Measurements from ENCODE around the gene ICE2.

Gene ICE2

DNA sequence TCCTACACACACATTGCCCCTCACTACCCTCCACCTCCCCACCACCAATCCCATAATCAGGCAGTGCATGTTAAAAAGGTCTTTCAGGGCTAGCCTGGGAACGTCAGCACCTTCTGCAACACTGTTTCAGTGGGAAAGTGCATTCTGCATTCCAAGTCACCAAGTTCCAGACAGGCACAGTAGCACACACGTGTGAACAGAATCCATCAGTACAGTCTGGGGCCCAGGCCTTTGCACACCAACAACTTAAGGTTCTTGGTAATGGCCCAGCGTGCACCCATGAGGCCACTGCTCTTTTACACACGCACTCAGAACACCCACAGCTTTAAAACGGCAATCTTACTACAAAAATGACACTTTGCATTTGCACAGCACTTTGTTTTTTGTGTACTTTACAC is 82.4 kb downstream of the ICE2 start:
- H2AFZ ChIP-seq (ENCODE audit: low read depth, low read length), result no peak overlapping the region
- peak overlapping the region; percentile 20 for H2AK5ac ChIP-seq (ENCODE audit: low read length, severe bottlenecking)
- no peak overlapping the region for H2BK120ac ChIP-seq (ENCODE audit: low read depth, low read length)
- H3K27me3 ChIP-seq (ENCODE audit: control insufficient read depth in 1 of 2, insufficient read depth in 1 of 2, low read length in 2 of 2), result no peaks in the 10 kb centered on the region
- no peak overlapping the region for H2BK15ac ChIP-seq (ENCODE audit: low read depth, poor library complexity, severe bottlenecking)
- DNase-seq, result peak; percentile 39
- H3K9me3 ChIP-seq (ENCODE audit: control insufficient read depth, low read length), result no peaks in the 10 kb centered on the region
- peak overlapping the region in 1 of 2 experiments; percentile 60 for H3K4ac ChIP-seq (ENCODE audit: low read depth in 1 of 2, low read length in 2 of 2)
- H3K14ac ChIP-seq (ENCODE audit: low read length in 2 of 2), result peak overlapping the region; percentile 15 to 92
- peak overlapping the region; percentile 100 for H3K9ac ChIP-seq (ENCODE audit: low read length)
- peak overlapping the region; percentile 29 for H3K4me2 ChIP-seq (ENCODE audit: low read length, poor library complexity, severe bottlenecking)
- peak overlapping the region in 1 of 2 experiments; percentile 31 for H3K23ac ChIP-seq (ENCODE audit: low read length in 2 of 2)
- peak overlapping the region; percentile 90 to 92 for H3K4me3 ChIP-seq (ENCODE audit: insufficient read depth in 1 of 2, low read depth in 1 of 2, low read length in 2 of 2)
- peak overlapping the region; percentile 2 to 60 for H3K18ac ChIP-seq (ENCODE audit: low read depth in 1 of 2, low read length in 2 of 2)
- H2BK5ac ChIP-seq (ENCODE audit: low read depth, low read length, poor library complexity, severe bottlenecking), result no peak overlapping the region
- no peaks in the 10 kb centered on the region for H3K79me1 ChIP-seq (replicated peaks; ENCODE audit: low read length, poor library complexity, severe bottlenecking)
- no peak overlapping the region for H4K8ac ChIP-seq (ENCODE audit: low read length)
- peak overlapping the region in 1 of 2 experiments; percentile 17 for H2BK12ac ChIP-seq (ENCODE audit: low read length in 2 of 2)
- no peak overlapping the region for H4K91ac ChIP-seq (ENCODE audit: low read length)
- 10% methylated on average over 5 of the region's 5 CpGs for WGBS
- peak overlapping the region; percentile 99 for H3K27ac ChIP-seq (ENCODE audit: low read length, poor library complexity, severe bottlenecking)
- H3K36me3 ChIP-seq (ENCODE audit: control insufficient read depth in 1 of 2, insufficient read depth in 2 of 2, low read depth in 1 of 2, low read length in 2 of 2), result peaks cover 11 to 40% of the 10 kb centered on the region in 2 experiments
- peaks cover 23% of the 10 kb centered on the region for H3K4me1 ChIP-seq (ENCODE audit: control insufficient read depth, insufficient read depth, low read depth, low read length)

DNA sequence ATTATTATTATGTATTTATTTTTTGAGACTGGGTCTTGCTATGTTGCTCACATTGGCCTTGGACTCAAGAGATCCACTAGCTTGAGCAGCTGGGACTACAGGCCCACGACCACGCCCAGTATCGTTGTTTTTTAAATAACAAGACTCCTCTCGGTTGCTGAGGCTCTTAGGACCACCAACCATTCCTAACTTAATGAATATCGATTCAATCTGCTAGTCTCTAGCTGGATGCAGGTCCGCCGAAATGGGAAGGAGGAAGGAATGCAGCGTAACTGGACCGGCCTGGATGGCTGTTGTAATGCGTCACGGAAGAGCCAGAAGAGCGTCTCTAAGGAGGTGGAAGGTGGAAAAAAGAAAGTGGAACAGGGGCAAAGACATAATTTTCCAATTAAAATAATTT is 82.8 kb downstream of the ICE2 start:
- Histone ChIP-seq H4K91ac (ENCODE audit: low read length) (no peak overlapping the region), H2BK5ac (ENCODE audit: low read depth, low read length, poor library complexity, severe bottlenecking) (no peak overlapping the region), H2BK120ac (ENCODE audit: low read depth, low read length) (no peak overlapping the region), H4K8ac (ENCODE audit: low read length) (no peak overlapping the region), H3K9me3 (ENCODE audit: control insufficient read depth, low read length) (no peaks in the 10 kb centered on the region), H3K4me2 (ENCODE audit: low read length, poor library complexity, severe bottlenecking) (peak overlapping the region; percentile 84), H3K14ac (ENCODE audit: low read length in 2 of 2) (no peak overlapping the region), H3K9ac (ENCODE audit: low read length) (peak overlapping the region; percentile 100), H3K79me1 (replicated peaks; ENCODE audit: low read length, poor library complexity, severe bottlenecking) (no peaks in the 10 kb centered on the region), H3K27me3 (ENCODE audit: control insufficient read depth in 1 of 2, insufficient read depth in 1 of 2, low read length in 2 of 2) (no peaks in the 10 kb centered on the region), H3K4me3 (ENCODE audit: insufficient read depth in 1 of 2, low read depth in 1 of 2, low read length in 2 of 2) (peak overlapping the region; percentile 53 to 90), H3K36me3 (ENCODE audit: control insufficient read depth in 1 of 2, insufficient read depth in 2 of 2, low read depth in 1 of 2, low read length in 2 of 2) (peaks cover 11 to 41% of the 10 kb centered on the region in 2 experiments), H2AFZ (ENCODE audit: low read depth, low read length) (no peak overlapping the region), H3K4ac (ENCODE audit: low read depth in 1 of 2, low read length in 2 of 2) (peak overlapping the region in 1 of 2 experiments; percentile 33), H2BK15ac (ENCODE audit: low read depth, poor library complexity, severe bottlenecking) (no peak overlapping the region), H3K18ac (ENCODE audit: low read depth in 1 of 2, low read length in 2 of 2) (peak overlapping the region in 1 of 2 experiments; percentile 23), H3K4me1 (ENCODE audit: control insufficient read depth, insufficient read depth, low read depth, low read length) (peaks cover 20% of the 10 kb centered on the region), H3K27ac (ENCODE audit: low read length, poor library complexity, severe bottlenecking) (peak overlapping the region; percentile 99), H2AK5ac (ENCODE audit: low read length, severe bottlenecking) (no peak overlapping the region), H2BK12ac (ENCODE audit: low read length in 2 of 2) (no peak overlapping the region), H3K23ac (ENCODE audit: low read length in 2 of 2) (peak overlapping the region in 1 of 2 experiments; percentile 16)
- 57% methylated on average over 9 of the region's 12 CpGs for WGBS
- DNase-seq, result peak; percentile 47

DNA sequence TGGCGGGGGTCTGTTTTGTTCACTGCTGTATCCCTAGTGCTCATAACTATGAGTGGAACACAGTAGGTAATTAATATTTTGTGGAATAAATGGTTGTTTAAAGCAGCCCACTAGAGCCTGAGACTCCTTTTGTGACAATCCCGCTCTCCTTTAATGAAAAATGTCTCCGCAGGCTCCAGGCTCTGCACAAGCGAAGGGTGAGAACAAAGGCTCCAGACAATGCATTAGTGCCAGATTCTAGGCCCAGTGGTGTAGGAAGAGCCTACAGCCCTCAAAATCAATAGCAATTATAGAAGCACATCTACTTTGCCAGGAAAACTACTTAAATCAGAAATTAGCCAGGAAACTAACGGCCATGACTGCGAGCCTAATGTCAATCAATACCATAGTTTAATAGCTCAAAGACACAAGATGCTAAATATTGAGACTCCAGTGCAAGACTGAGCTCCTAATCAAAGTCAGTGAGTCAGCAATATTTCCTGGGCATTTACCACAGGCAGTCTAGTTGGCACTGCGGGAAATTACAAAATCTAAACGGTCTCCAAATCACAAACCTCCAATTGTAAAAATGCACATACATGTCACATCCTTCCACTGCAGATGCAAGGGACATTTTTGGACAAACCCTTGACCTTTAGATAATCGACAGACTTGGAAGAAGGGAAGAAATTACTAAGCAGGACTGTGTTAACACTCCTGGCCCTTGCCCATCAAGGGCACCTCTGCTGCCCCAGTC is 83.5 kb downstream of the ICE2 start:
- H2BK15ac ChIP-seq (ENCODE audit: low read depth, poor library complexity, severe bottlenecking), result no peak overlapping the region
- DNase-seq, result peak; percentile 26

DNA sequence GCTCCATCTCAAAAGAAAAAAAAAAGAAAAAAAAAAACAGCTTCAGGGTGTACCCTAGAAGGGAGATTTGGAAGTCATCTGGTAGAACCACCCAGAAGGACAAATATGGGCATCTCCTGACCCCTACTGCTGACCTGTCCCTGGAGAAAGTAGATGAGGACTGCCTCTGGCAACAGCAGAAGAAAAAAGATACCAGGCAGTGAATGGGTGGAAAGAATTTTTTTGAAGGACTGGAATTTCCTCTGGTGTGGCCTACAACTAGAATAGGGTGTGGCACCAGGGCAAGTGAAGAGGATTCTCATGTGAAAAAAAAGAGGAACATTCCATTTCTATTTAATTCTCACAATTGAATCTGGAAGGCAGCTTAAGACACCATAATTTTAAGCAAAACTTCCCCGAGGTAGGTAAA is 84.2 kb downstream of the ICE2 start:
- no peak overlapping the region for H4K91ac ChIP-seq (ENCODE audit: low read length)
- H2AK5ac ChIP-seq (ENCODE audit: low read length, severe bottlenecking), result peak overlapping the region; percentile 13
- WGBS, result no CpG with 5 or more reads among the region's 1 CpG

More for the DNA sequence above, 83.5 kb downstream of the ICE2 start:
- no peak overlapping the region for H4K91ac ChIP-seq (ENCODE audit: low read length)
- no peak overlapping the region for H2BK5ac ChIP-seq (ENCODE audit: low read depth, low read length, poor library complexity, severe bottlenecking)
- peak overlapping the region; percentile 100 for H3K9ac ChIP-seq (ENCODE audit: low read length)
- H2AFZ ChIP-seq (ENCODE audit: low read depth, low read length), result no peak overlapping the region
- H3K4me1 ChIP-seq (ENCODE audit: control insufficient read depth, insufficient read depth, low read depth, low read length), result peaks cover 19% of the 10 kb centered on the region
- peak overlapping the region in 1 of 2 experiments; percentile 28 for H3K18ac ChIP-seq (ENCODE audit: low read depth in 1 of 2, low read length in 2 of 2)
- H3K14ac ChIP-seq (ENCODE audit: low read length in 2 of 2), result no peak overlapping the region
- no peaks in the 10 kb centered on the region for H3K79me1 ChIP-seq (replicated peaks; ENCODE audit: low read length, poor library complexity, severe bottlenecking)
- H3K4ac ChIP-seq (ENCODE audit: low read depth in 1 of 2, low read length in 2 of 2), result no peak overlapping the region
- H3K4me3 ChIP-seq (ENCODE audit: insufficient read depth in 1 of 2, low read depth in 1 of 2, low read length in 2 of 2), result peak overlapping the region in 1 of 2 experiments; percentile 90
- 76% methylated on average over 8 of the region's 9 CpGs for WGBS
- H3K23ac ChIP-seq (ENCODE audit: low read length in 2 of 2), result no peak overlapping the region
- H4K8ac ChIP-seq (ENCODE audit: low read length), result no peak overlapping the region
- H2BK12ac ChIP-seq (ENCODE audit: low read length in 2 of 2), result no peak overlapping the region
- peak overlapping the region; percentile 84 for H3K4me2 ChIP-seq (ENCODE audit: low read length, poor library complexity, severe bottlenecking)
- H3K27ac ChIP-seq (ENCODE audit: low read length, poor library complexity, severe bottlenecking), result peak overlapping the region; percentile 99
- no peaks in the 10 kb centered on the region for H3K9me3 ChIP-seq (ENCODE audit: control insufficient read depth, low read length)
- H2BK120ac ChIP-seq (ENCODE audit: low read depth, low read length), result no peak overlapping the region
- H3K36me3 ChIP-seq (ENCODE audit: control insufficient read depth in 1 of 2, insufficient read depth in 2 of 2, low read depth in 1 of 2, low read length in 2 of 2), result peaks cover 11 to 41% of the 10 kb centered on the region in 2 experiments
- H3K27me3 ChIP-seq (ENCODE audit: control insufficient read depth in 1 of 2, insufficient read depth in 1 of 2, low read length in 2 of 2), result no peaks in the 10 kb centered on the region
- peak overlapping the region; percentile 58 for H2AK5ac ChIP-seq (ENCODE audit: low read length, severe bottlenecking)

More for the DNA sequence above, 84.2 kb downstream of the ICE2 start:
- H3K27me3 ChIP-seq (ENCODE audit: control insufficient read depth in 1 of 2, insufficient read depth in 1 of 2, low read length in 2 of 2), result no peaks in the 10 kb centered on the region
- H4K8ac ChIP-seq (ENCODE audit: low read length), result no peak overlapping the region
- H3K4ac ChIP-seq (ENCODE audit: low read depth in 1 of 2, low read length in 2 of 2), result no peak overlapping the region
- no peak overlapping the region for H3K14ac ChIP-seq (ENCODE audit: low read length in 2 of 2)
- no peak overlapping the region for H2BK120ac ChIP-seq (ENCODE audit: low read depth, low read length)
- H2BK12ac ChIP-seq (ENCODE audit: low read length in 2 of 2), result no peak overlapping the region
- no peak overlapping the region for H2BK15ac ChIP-seq (ENCODE audit: low read depth, poor library complexity, severe bottlenecking)
- H3K9me3 ChIP-seq (ENCODE audit: control insufficient read depth, low read length), result no peaks in the 10 kb centered on the region
- H3K36me3 ChIP-seq (ENCODE audit: control insufficient read depth in 1 of 2, insufficient read depth in 2 of 2, low read depth in 1 of 2, low read length in 2 of 2), result peaks cover 11 to 49% of the 10 kb centered on the region in 2 experiments
- peak overlapping the region; percentile 100 for H3K9ac ChIP-seq (ENCODE audit: low read length)
- peak overlapping the region; percentile 84 for H3K4me2 ChIP-seq (ENCODE audit: low read length, poor library complexity, severe bottlenecking)
- peak overlapping the region in 1 of 2 experiments; percentile 55 for H3K18ac ChIP-seq (ENCODE audit: low read depth in 1 of 2, low read length in 2 of 2)
- no peak overlapping the region for H2AFZ ChIP-seq (ENCODE audit: low read depth, low read length)
- H3K79me1 ChIP-seq (replicated peaks; ENCODE audit: low read length, poor library complexity, severe bottlenecking), result no peaks in the 10 kb centered on the region
- H2BK5ac ChIP-seq (ENCODE audit: low read depth, low read length, poor library complexity, severe bottlenecking), result peak overlapping the region; percentile 39
- H3K23ac ChIP-seq (ENCODE audit: low read length in 2 of 2), result peak overlapping the region in 1 of 2 experiments; percentile 70
- DNase-seq, result peak; percentile 48
- peak overlapping the region; percentile 99 for H3K27ac ChIP-seq (ENCODE audit: low read length, poor library complexity, severe bottlenecking)
- H3K4me3 ChIP-seq (ENCODE audit: insufficient read depth in 1 of 2, low read depth in 1 of 2, low read length in 2 of 2), result peak overlapping the region; percentile 12 to 90
- peaks cover 20% of the 10 kb centered on the region for H3K4me1 ChIP-seq (ENCODE audit: control insufficient read depth, insufficient read depth, low read depth, low read length)
